ENCODE results near the gene SLC16A5. TPM values are rescaled to one million over a fixed set of nuclear protein-coding genes. Genes with fewer than 3 reads are reported as not detected.

The SLC16A5 gene
- total RNA-seq, 1 experiment from 2014 or later = 17.1 TPM

DNA sequence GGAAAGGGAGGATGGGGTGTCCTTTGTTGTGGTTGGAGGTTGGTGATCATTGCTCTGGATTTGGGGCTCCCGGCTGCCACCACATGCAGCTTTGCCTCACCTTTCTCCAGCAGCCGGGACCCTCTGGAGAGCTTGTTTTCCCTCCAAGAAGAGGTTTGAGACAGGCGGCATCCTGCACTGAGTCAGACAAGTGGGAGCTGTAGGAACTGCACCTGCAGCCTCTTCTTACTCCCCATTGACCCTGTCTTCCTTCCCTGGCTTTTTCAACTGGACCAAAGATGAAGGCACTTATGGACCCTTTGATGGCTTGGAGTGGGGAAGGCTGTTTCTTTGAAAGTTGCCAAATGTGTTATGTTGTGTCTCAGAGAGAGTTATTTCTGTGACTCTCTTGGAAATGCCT, 24.1 kb upstream of the SLC16A5 start:
- Histone ChIP-seq H3K56ac (ENCODE audit: insufficient read length, low read depth, low read length) (no peak overlapping the region), H3K79me2 (ENCODE audit: insufficient read depth, low read length) (no peaks in the 10 kb centered on the region; the same call in 1 of the 2 replicates), H4K20me1 (ENCODE audit: control insufficient read depth, insufficient read depth, insufficient read length) (peaks cover 3% of the 10 kb centered on the region), H3K14ac (ENCODE audit: insufficient read depth, low read length) (no peak overlapping the region), H3K18ac (ENCODE audit: insufficient read length, low read depth, low read length) (no peak overlapping the region), H3T11ph (ENCODE audit: low read length) (no peak overlapping the region), H2BK5ac (ENCODE audit: insufficient read length, low read length) (no peak overlapping the region), H3K23ac (ENCODE audit: insufficient read length, low read depth, low read length) (no peak overlapping the region), H2BK12ac (ENCODE audit: insufficient read length, low read depth, low read length) (no peak overlapping the region), H3K4me1 (ENCODE audit: insufficient read depth, low read length) (no peaks in the 10 kb centered on the region), H3K4ac (ENCODE audit: low read depth, low read length) (no peak overlapping the region), H2AFZ (ENCODE audit: low read length) (no peak overlapping the region), H3K23me2 (ENCODE audit: insufficient read length, low read depth, low read length, poor library complexity, severe bottlenecking) (no peaks in the 10 kb centered on the region), H4K8ac (replicated peaks; ENCODE audit: insufficient read length, low read depth, low read length) (no peak overlapping the region), H2BK15ac (ENCODE audit: low read depth, low read length) (no peak overlapping the region), H2BK120ac (ENCODE audit: low read depth, low read length, poor library complexity, severe bottlenecking) (no peak overlapping the region), H4K5ac (ENCODE audit: insufficient read length, low read depth, low read length) (no peak overlapping the region), H2BK20ac (ENCODE audit: low read depth, low read length, poor library complexity, severe bottlenecking) (no peak overlapping the region), H2AK5ac (ENCODE audit: insufficient read length, low read length) (no peak overlapping the region), H3K79me1 (ENCODE audit: insufficient read depth, low read depth, low read length, poor library complexity, severe bottlenecking) (no peaks in the 10 kb centered on the region), H3K9ac (ENCODE audit: extremely low read depth, insufficient read length, low read length) (no peak overlapping the region), H3K4me2 (ENCODE audit: insufficient read depth, insufficient read length, low read length) (no peak overlapping the region), H4K91ac (ENCODE audit: insufficient read length, low read depth, low read length) (no peak overlapping the region), H3K27ac (ENCODE audit: insufficient read length, low read depth, low read length) (no peak overlapping the region), H3K27me3 (ENCODE audit: insufficient read depth, low read length) (no peaks in the 10 kb centered on the region), H3K9me3 (ENCODE audit: control insufficient read depth, low read depth, low read length) (no peaks in the 10 kb centered on the region)
- WGBS (ENCODE audit: extremely low coverage, insufficient read length, low lambda C conversion rate) = no CpG with 5 or more reads among the region's 3 CpGs
- Mint-ChIP-seq H3K27me3 (ENCODE audit: low read depth) (no peaks in the 10 kb centered on the region; the same call in none of the 2 replicates), H3K36me3 (ENCODE audit: insufficient read depth in 1 of 3, low read depth in 3 of 3) (peaks cover 34 to 62% (median 59%) of the 10 kb centered on the region in 3 experiments), H3K9me3 (no peaks in the 10 kb centered on the region), H3K4me1 (peaks cover 0 to 7% of the 10 kb centered on the region in 2 experiments; a peak in 2 of 4 replicates), H3K27ac (no peak overlapping the region), H3K4me3 (no peak overlapping the region)
- TF ChIP-seq, protein P1, sequence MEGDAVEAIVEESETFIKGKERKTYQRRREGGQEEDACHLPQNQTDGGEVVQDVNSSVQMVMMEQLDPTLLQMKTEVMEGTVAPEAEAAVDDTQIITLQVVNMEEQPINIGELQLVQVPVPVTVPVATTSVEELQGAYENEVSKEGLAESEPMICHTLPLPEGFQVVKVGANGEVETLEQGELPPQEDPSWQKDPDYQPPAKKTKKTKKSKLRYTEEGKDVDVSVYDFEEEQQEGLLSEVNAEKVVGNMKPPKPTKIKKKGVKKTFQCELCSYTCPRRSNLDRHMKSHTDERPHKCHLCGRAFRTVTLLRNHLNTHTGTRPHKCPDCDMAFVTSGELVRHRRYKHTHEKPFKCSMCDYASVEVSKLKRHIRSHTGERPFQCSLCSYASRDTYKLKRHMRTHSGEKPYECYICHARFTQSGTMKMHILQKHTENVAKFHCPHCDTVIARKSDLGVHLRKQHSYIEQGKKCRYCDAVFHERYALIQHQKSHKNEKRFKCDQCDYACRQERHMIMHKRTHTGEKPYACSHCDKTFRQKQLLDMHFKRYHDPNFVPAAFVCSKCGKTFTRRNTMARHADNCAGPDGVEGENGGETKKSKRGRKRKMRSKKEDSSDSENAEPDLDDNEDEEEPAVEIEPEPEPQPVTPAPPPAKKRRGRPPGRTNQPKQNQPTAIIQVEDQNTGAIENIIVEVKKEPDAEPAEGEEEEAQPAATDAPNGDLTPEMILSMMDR (conservative IDR thresholded peaks at IDR 0.05) = no peak
- DNase-seq = no peak
